Measurements from ENCODE around the gene CAPNS1.
"Not testable (repeated sequence)": the region's sequence is repeated elsewhere in the genome, so short reads cannot be mapped to it uniquely, and the experiment has no call there.

CAPNS1 gene

DNA sequence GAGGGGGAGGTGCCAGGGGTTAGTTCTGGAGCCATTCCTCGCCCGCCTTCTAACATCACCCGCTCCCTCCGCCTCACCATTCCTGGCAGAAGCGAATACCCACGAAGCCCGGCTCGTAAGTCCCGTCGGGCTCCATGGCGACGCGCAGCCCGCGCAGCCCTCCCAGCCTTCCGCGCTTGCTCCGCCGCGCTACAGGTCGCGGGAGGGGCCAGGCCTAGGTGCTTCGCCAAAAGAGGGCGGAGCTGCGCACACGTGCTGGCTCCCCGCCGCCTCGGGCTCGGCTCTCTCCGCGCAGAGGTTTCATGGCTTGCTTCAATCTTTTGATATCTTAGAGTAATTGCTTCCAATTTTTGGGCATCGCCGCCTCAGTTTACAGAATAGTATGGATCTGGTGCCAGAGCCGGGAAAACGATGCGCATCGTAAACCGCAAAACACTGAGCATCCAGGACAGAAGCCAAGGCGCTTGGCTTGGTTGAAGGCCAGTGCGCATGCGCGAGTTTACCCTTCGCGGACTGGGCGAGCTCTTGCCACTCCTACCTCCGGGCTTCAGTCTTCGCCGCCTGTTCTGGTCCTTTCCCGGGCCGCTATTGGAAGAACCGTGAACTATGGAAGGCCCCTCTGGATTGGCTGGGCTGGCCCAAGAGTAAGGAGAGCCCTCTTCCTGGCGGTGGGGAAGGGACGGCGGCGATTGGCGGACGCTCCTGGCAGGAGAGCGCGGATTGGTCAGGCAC, 25.0 kb upstream of the CAPNS1 start, which contains the start of gene POLR2I:
Gene POLR2I (minus strand): TSS at position 155 of the 732 bp plus-strand sequence. CDS start 19 bp downstream, at position 136.
- H3K4me1 ChIP-seq (ENCODE audit: control insufficient read depth, insufficient read depth, low read length), result peaks cover 8% of the 10 kb centered on the region
- peak; percentile 98 for DNase-seq (ENCODE audit: low read depth, low spot score)
- H3K4me3 ChIP-seq (ENCODE audit: low read length), result peak within 1 kb of the TSS; percentile 78
- WGBS (ENCODE audit: insufficient coverage, insufficient read length), result no CpG with 5 or more reads among the region's 60 CpGs
- no peaks in the 10 kb centered on the region for H3K27me3 ChIP-seq (ENCODE audit: control insufficient read depth, insufficient read depth, low read length)
- H3K36me3 ChIP-seq (ENCODE audit: control insufficient read depth, insufficient read depth, low read length), result peaks cover 8% of the 10 kb centered on the region; the same call in 1 of the 2 replicates
- H3K9me3 ChIP-seq (ENCODE audit: control insufficient read depth, insufficient read depth, low read length), result no peaks in the 10 kb centered on the region
- H3K27ac ChIP-seq (ENCODE audit: low read length), result no peak within 1 kb of the TSS

DNA sequence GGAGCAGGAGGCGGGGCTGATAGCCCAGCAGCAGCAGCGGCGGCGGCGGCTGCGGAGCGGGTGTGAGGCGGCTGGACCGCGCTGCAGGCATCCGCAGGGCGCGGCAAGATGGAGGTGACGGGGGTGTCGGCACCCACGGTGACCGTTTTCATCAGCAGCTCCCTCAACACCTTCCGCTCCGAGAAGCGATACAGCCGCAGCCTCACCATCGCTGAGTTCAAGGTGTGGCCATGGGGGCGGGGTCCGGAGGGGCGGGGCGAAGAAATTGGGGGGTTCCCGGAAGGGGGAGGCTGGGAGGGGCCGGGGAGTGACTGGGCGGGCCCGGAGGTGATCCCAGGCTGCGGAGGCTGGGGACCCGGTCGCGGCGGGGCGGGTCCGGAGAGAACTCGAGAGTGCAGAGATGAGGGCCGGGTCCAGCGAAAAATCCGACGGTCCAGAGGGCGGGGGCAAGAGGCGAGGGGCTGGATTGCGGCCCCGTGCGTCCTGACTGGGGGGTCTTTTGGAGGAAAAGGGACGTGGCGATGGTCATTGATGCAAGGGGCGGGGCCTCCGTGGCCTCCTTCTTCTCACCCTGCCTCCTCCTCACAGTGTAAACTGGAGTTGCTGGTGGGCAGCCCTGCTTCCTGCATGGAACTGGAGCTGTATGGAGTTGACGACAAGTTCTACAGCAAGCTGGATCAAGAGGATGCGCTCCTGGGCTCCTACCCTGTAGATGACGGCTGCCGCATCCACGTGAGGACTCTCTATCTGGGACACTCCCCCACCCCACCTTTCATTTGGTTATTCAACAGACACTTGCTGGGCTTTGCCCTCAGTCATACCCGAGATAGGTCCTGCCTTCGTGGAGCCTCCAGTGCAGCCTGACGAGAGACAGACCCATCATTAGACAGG, 24.2 kb upstream of the CAPNS1 start, which contains the start of gene TBCB:
Gene TBCB (plus strand): TSS at position 16 of the 891 bp plus-strand sequence. CDS start 93 bp downstream, at position 109.
- Histone ChIP-seq H3K27me3 (ENCODE audit: control insufficient read depth, insufficient read depth, low read length) (no peaks in the 10 kb centered on the region), H3K4me3 (ENCODE audit: low read length) (peak within 1 kb of the TSS; percentile 78), H3K36me3 (ENCODE audit: control insufficient read depth, insufficient read depth, low read length) (peaks cover 8% of the 10 kb centered on the region; the same call in 1 of the 2 replicates), H3K9me3 (ENCODE audit: control insufficient read depth, insufficient read depth, low read length) (no peaks in the 10 kb centered on the region), H3K27ac (ENCODE audit: low read length) (no peak within 1 kb of the TSS), H3K4me1 (ENCODE audit: control insufficient read depth, insufficient read depth, low read length) (peaks cover 8% of the 10 kb centered on the region)
- DNase-seq (ENCODE audit: low read depth, low spot score), result no peak
- whole genome bisulfite sequencing (ENCODE audit: insufficient coverage, insufficient read length), result no CpG with 5 or more reads among the region's 59 CpGs

DNA sequence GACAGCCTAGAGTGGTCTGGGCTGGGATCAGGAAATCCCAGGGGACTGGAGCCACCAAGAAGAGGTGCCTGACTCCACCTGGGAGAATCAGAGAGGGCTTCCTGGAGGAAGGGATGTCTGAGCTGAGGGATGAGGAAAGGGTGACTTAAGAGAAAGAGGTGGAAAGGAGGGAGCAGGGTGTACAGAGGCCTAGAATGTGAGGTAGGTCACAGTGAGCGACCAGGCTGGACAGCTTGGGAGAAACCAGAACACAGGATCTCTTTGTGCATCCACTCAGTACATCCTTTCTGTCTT, 23.6 kb upstream of the CAPNS1 start:
- no peaks in the 10 kb centered on the region for H3K9me3 ChIP-seq (ENCODE audit: control insufficient read depth, insufficient read depth, low read length)
- no CpG with 5 or more reads among the region's 1 CpG for WGBS (ENCODE audit: insufficient coverage, insufficient read length)
- no peaks in the 10 kb centered on the region for H3K27me3 ChIP-seq (ENCODE audit: control insufficient read depth, insufficient read depth, low read length)
- DNase-seq (ENCODE audit: low read depth, low spot score), result no peak
- H3K4me1 ChIP-seq (ENCODE audit: control insufficient read depth, insufficient read depth, low read length), result peaks cover 6% of the 10 kb centered on the region
- H3K27ac ChIP-seq (ENCODE audit: low read length), result no peak overlapping the region
- H3K4me3 ChIP-seq (ENCODE audit: low read length), result peak overlapping the region; percentile 57; the same call in 1 of the 2 replicates
- H3K36me3 ChIP-seq (ENCODE audit: control insufficient read depth, insufficient read depth, low read length), result peaks cover 8% of the 10 kb centered on the region; the same call in 1 of the 2 replicates

- DNase-seq (ENCODE audit: low read depth, low spot score), result no peak
- H3K36me3 ChIP-seq (ENCODE audit: control insufficient read depth, insufficient read depth, low read length), result peaks cover 7% of the 10 kb centered on the region
- H3K9me3 ChIP-seq (ENCODE audit: control insufficient read depth, insufficient read depth, low read length), result no peaks in the 10 kb centered on the region
- no peaks in the 10 kb centered on the region for H3K27me3 ChIP-seq (ENCODE audit: control insufficient read depth, insufficient read depth, low read length)
- WGBS (ENCODE audit: insufficient coverage, insufficient read length), result no CpG with 5 or more reads among the region's 26 CpGs
- H3K4me3 ChIP-seq (ENCODE audit: low read length), result no peak overlapping the region
- H3K4me1 ChIP-seq (ENCODE audit: control insufficient read depth, insufficient read depth, low read length), result peaks cover 2% of the 10 kb centered on the region
- no peak overlapping the region for H3K27ac ChIP-seq (ENCODE audit: low read length)
Observed at GRCh38 chr19:36120092-36120983, 19.5 kb upstream of the CAPNS1 start.

GRCh38 chr19:36120984-36121358, 18.9 kb upstream of the CAPNS1 start:
- H3K4me3 ChIP-seq (ENCODE audit: low read length), result no peak overlapping the region
- WGBS (ENCODE audit: insufficient coverage, insufficient read length), result no CpG with 5 or more reads among the region's 18 CpGs
- H3K27ac ChIP-seq (ENCODE audit: low read length), result no peak overlapping the region
- H3K4me1 ChIP-seq (ENCODE audit: control insufficient read depth, insufficient read depth, low read length), result peaks cover 2% of the 10 kb centered on the region
- no peak for DNase-seq (ENCODE audit: low read depth, low spot score)
- H3K36me3 ChIP-seq (ENCODE audit: control insufficient read depth, insufficient read depth, low read length), result peaks cover 10% of the 10 kb centered on the region
- H3K27me3 ChIP-seq (ENCODE audit: control insufficient read depth, insufficient read depth, low read length), result no peaks in the 10 kb centered on the region
- H3K9me3 ChIP-seq (ENCODE audit: control insufficient read depth, insufficient read depth, low read length), result no peaks in the 10 kb centered on the region

DNA sequence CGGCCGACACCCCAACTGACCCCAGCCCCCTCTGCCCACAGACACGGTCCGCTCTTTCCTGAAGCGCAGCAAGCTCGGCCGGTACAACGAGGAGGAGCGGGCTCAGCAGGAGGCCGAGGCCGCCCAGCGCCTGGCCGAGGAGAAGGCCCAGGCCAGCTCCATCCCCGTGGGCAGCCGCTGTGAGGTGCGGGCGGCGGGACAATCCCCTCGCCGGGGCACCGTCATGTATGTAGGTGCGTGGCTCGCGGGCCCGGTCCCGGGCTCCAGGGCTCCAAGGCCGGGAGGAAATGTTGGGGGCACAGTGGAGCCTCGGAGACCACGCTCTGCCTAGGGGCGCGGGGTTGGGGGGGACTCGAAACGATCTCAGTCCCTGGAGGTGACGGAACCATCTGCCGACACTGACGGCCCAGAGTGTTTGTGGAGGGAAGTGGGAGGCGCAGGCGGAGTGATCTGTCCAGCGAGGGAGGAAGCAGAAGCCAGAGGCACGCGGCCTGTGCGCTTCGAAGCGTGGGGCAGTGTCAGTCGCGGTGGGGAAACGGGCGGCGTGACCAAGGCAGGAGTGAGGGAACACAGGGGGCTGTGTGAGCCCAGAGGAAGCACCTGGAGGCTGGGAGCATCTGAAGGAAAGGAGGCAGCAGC, 18.3 kb upstream of the CAPNS1 start:
- H3K36me3 ChIP-seq (ENCODE audit: control insufficient read depth, insufficient read depth, low read length), result peaks cover 10% of the 10 kb centered on the region
- WGBS (ENCODE audit: insufficient coverage, insufficient read length), result no CpG with 5 or more reads among the region's 49 CpGs
- no peaks in the 10 kb centered on the region for H3K27me3 ChIP-seq (ENCODE audit: control insufficient read depth, insufficient read depth, low read length)
- H3K27ac ChIP-seq (ENCODE audit: low read length), result no peak overlapping the region
- peaks cover 1% of the 10 kb centered on the region; the same call in 1 of the 2 replicates for H3K4me1 ChIP-seq (ENCODE audit: control insufficient read depth, insufficient read depth, low read length)
- no peak for DNase-seq (ENCODE audit: low read depth, low spot score)
- H3K4me3 ChIP-seq (ENCODE audit: low read length), result no peak overlapping the region
- H3K9me3 ChIP-seq (ENCODE audit: control insufficient read depth, insufficient read depth, low read length), result no peaks in the 10 kb centered on the region

DNA sequence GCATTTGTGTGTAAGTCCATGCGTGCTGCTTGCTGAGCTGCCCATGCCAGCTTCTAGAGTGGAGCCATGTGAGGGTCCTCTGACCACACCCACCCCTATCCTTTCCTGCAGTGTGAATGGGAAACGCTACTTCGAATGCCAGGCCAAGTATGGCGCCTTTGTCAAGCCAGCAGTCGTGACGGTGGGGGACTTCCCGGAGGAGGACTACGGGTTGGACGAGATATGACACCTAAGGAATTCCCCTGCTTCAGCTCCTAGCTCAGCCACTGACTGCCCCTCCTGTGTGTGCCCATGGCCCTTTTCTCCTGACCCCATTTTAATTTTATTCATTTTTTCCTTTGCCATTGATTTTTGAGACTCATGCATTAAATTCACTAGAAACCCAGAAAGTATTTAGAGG, 14.3 kb upstream of the CAPNS1 start:
- no CpG with 5 or more reads among the region's 9 CpGs for WGBS (ENCODE audit: insufficient coverage, insufficient read length)
- H3K9me3 ChIP-seq (ENCODE audit: control insufficient read depth, insufficient read depth, low read length), result no peaks in the 10 kb centered on the region
- DNase-seq (ENCODE audit: low read depth, low spot score), result no peak
- H3K4me1 ChIP-seq (ENCODE audit: control insufficient read depth, insufficient read depth, low read length), result no peaks in the 10 kb centered on the region
- H3K27ac ChIP-seq (ENCODE audit: low read length), result no peak overlapping the region
- H3K27me3 ChIP-seq (ENCODE audit: control insufficient read depth, insufficient read depth, low read length), result no peaks in the 10 kb centered on the region
- peaks cover 10% of the 10 kb centered on the region for H3K36me3 ChIP-seq (ENCODE audit: control insufficient read depth, insufficient read depth, low read length)
- no peak overlapping the region for H3K4me3 ChIP-seq (ENCODE audit: low read length)

DNA sequence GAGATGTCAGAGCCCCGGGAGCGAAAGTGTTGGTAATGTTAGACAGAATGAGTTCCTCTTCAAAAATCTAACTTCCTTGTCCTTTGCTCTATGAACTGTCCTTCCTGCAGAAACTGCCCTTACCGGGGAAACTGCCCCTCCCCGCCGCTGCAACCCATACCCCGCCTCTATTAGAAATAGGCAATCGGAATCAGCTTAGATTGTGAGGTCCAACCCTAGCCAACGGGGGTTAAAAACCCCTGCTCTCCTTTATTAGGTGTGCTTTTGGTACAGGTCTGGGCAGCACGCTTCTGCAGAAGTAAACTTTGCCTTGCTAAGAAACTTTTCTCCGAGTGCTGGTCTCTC, 11.5 kb upstream of the CAPNS1 start:
- no peak for DNase-seq (ENCODE audit: low read depth, low spot score)
- H3K4me1 ChIP-seq (ENCODE audit: control insufficient read depth, insufficient read depth, low read length), result no peaks in the 10 kb centered on the region
- no peaks in the 10 kb centered on the region for H3K9me3 ChIP-seq (ENCODE audit: control insufficient read depth, insufficient read depth, low read length)
- H3K4me3 ChIP-seq (ENCODE audit: low read length), result peak overlapping the region; percentile 42; the same call in 1 of the 2 replicates
- H3K36me3 ChIP-seq (ENCODE audit: control insufficient read depth, insufficient read depth, low read length), result peaks cover 3% of the 10 kb centered on the region; the same call in 1 of the 2 replicates
- H3K27me3 ChIP-seq (ENCODE audit: control insufficient read depth, insufficient read depth, low read length), result no peaks in the 10 kb centered on the region
- no CpG with 5 or more reads among the region's 10 CpGs for WGBS (ENCODE audit: insufficient coverage, insufficient read length)
- H3K27ac ChIP-seq (ENCODE audit: low read length), result no peak overlapping the region

GRCh38 chr19:36131221-36131620, 8.6 kb upstream of the CAPNS1 start:
- H3K27me3 ChIP-seq (ENCODE audit: control insufficient read depth, insufficient read depth, low read length); H3K9me3 ChIP-seq (ENCODE audit: control insufficient read depth, insufficient read depth, low read length); DNase-seq (ENCODE audit: low read depth, low spot score); H3K36me3 ChIP-seq (ENCODE audit: control insufficient read depth, insufficient read depth, low read length); H3K4me3 ChIP-seq (ENCODE audit: low read length); H3K4me1 ChIP-seq (ENCODE audit: control insufficient read depth, insufficient read depth, low read length); H3K27ac ChIP-seq (ENCODE audit: low read length): not testable (repeated sequence)
- no CpG with 5 or more reads among the region's 6 CpGs for WGBS (ENCODE audit: insufficient coverage, insufficient read length)

Measured in iPS DF 6.9 (cell line).